OCI-LY3 (cell line): Measurements from ENCODE around the gene ANP32A.

Experiments
- H2AFZ ChIP-seq: fragments of 200-600, 300-600 bp; shearing (Covaris generic); 2 replicates; pipeline ENCODE4 v1.6.0; 2014; ENCODE audit warnings: antibody characterized with exemption, low read depth, low read length
- H3K27ac ChIP-seq: fragments of 200-600, 300-600 bp; sonication (generic); 2 replicates; pipeline ENCODE4 v1.5.1; 2014; ENCODE audit warnings: mild to moderate bottlenecking, low read length, moderate library complexity, mixed read lengths
- H3K27me3 ChIP-seq: fragments of 200-600, 300-600 bp; sonication (generic); 2 replicates; pipeline ENCODE4 v1.6.1; 2014; ENCODE audit warnings: low read depth, low read length, mixed read lengths
- H3K36me3 ChIP-seq: fragments of 200-600, 300-600 bp; sonication (generic); replicated peaks from 2 replicates; pipeline ENCODE3; 2014; ENCODE audit warnings: low read depth, low read length, mixed read lengths
- H3K4me1 ChIP-seq: fragments of 300-600, 200-600 bp; sonication (generic); 2 replicates; pipeline ENCODE4 v1.6.1; 2014; ENCODE audit warnings: low read length, mixed read lengths
- H3K4me2 ChIP-seq: fragments of 200-600, 300-600 bp; sonication (generic); 2 replicates; pipeline ENCODE4 v1.6.1; 2014; ENCODE audit warnings: low read length, mixed read lengths
- H3K4me3 ChIP-seq: fragments of 300-600, 200-600 bp; sonication (generic); 2 replicates; pipeline ENCODE4 v1.5.1; 2014; ENCODE audit warnings: antibody characterized with exemption, mild to moderate bottlenecking, low read length, moderate library complexity
- H3K79me2 ChIP-seq: fragments of 300-600, 200-600 bp; shearing (Covaris generic); 2 replicates; pipeline ENCODE4 v1.6.1; 2014; ENCODE audit warnings: mild to moderate bottlenecking, low read length, mixed read lengths
- H3K9ac ChIP-seq: fragments of 300-600, 200-600 bp; shearing (Covaris generic); 2 replicates; pipeline ENCODE4 v1.6.0; 2014; ENCODE audit warnings: mild to moderate bottlenecking, low read length, moderate library complexity
- H3K9me3 ChIP-seq: fragments of 200-600, 300-600 bp; shearing (Covaris generic); 2 replicates; pipeline ENCODE4 v1.6.1; 2014; ENCODE audit warnings: low read length, mixed read lengths; ENCODE audit not compliant: insufficient read depth
- H4K20me1 ChIP-seq: fragments of 200-600, 300-600 bp; sonication (generic); 2 replicates; pipeline ENCODE4 v1.6.1; 2016; ENCODE audit warnings: low read length, mixed read lengths; ENCODE audit not compliant: insufficient read depth
- CTCF ChIP-seq: fragments of 200-600, 300-600 bp; sonication (generic); IDR thresholded peaks from 2 replicates; pipeline ENCODE4 v1.5.1; 2014; ENCODE audit warnings: antibody characterized with exemption, low read length, low read depth
- EZH2phosphoT487 ChIP-seq: fragments of 200-600 bp; shearing (Covaris generic); IDR thresholded peaks from 2 replicates; pipeline ENCODE4 v1.6.1; 2018; ENCODE audit warnings: antibody characterized with exemption, mixed run types, low read depth

ANP32A gene

GRCh38 chr15:68789534-68790241 lies 31.0 kb downstream of the ANP32A start:
- H3K27ac ChIP-seq, result peak overlapping the region; percentile 92; the same call in 1 of the 2 replicates
- H3K9ac ChIP-seq, result no peak overlapping the region; the same call in 1 of the 2 replicates
- no peak overlapping the region for H3K4me2 ChIP-seq
- peaks cover 57% of the 10 kb centered on the region for H3K4me1 ChIP-seq
- H3K9me3 ChIP-seq, result no peaks in the 10 kb centered on the region
- peaks cover 97% of the 10 kb centered on the region for H4K20me1 ChIP-seq
- TF ChIP-seq CTCF, result no peak
- no peak for TF ChIP-seq EZH2phosphoT487
- peaks cover 68% of the 10 kb centered on the region for H3K36me3 ChIP-seq
- H3K79me2 ChIP-seq, result peaks cover 96% of the 10 kb centered on the region
- H3K27me3 ChIP-seq, result no peaks in the 10 kb centered on the region
- no peak overlapping the region for H2AFZ ChIP-seq
- no peak overlapping the region for H3K4me3 ChIP-seq

GRCh38 chr15:68789091-68789490 lies 31.6 kb downstream of the ANP32A start:
- Histone ChIP-seq H2AFZ (no peak overlapping the region), H3K9ac (no peak overlapping the region), H3K4me3 (no peak overlapping the region), H3K4me1 (peaks cover 52% of the 10 kb centered on the region), H3K27me3 (no peaks in the 10 kb centered on the region), H3K9me3 (no peaks in the 10 kb centered on the region), H3K27ac (peak overlapping the region; percentile 11; the same call in 1 of the 2 replicates), H4K20me1 (peaks cover 97% of the 10 kb centered on the region), H3K4me2 (no peak overlapping the region), H3K79me2 (peaks cover 94% of the 10 kb centered on the region), H3K36me3 (peaks cover 68% of the 10 kb centered on the region)
- TF ChIP-seq EZH2phosphoT487, result no peak
- no peak for TF ChIP-seq CTCF

- no peaks in the 10 kb centered on the region for H3K9me3 ChIP-seq
- H3K27me3 ChIP-seq, result no peaks in the 10 kb centered on the region
- no peak overlapping the region for H3K4me3 ChIP-seq
- TF ChIP-seq CTCF (no peak), EZH2phosphoT487 (no peak)
- no peak overlapping the region for H3K27ac ChIP-seq
- H3K4me1 ChIP-seq, result peaks cover 52% of the 10 kb centered on the region
- no peak overlapping the region for H3K9ac ChIP-seq
- H3K36me3 ChIP-seq, result peaks cover 72% of the 10 kb centered on the region
- H2AFZ ChIP-seq, result no peak overlapping the region
- H4K20me1 ChIP-seq, result peaks cover 97% of the 10 kb centered on the region
- H3K79me2 ChIP-seq, result peaks cover 92% of the 10 kb centered on the region
- H3K4me2 ChIP-seq, result no peak overlapping the region
These were observed 32.5 kb downstream of the ANP32A start for GRCh38 chr15:68788264-68788624.

GRCh38 chr15:68787609-68788263 lies 33.0 kb downstream of the ANP32A start:
- Histone ChIP-seq H3K9ac (no peak overlapping the region), H3K79me2 (peaks cover 92% of the 10 kb centered on the region), H3K4me1 (peaks cover 52% of the 10 kb centered on the region), H3K36me3 (peaks cover 72% of the 10 kb centered on the region), H3K9me3 (no peaks in the 10 kb centered on the region), H3K27me3 (no peaks in the 10 kb centered on the region), H3K4me2 (no peak overlapping the region), H3K4me3 (no peak overlapping the region), H2AFZ (no peak overlapping the region), H3K27ac (no peak overlapping the region), H4K20me1 (peaks cover 97% of the 10 kb centered on the region)
- TF ChIP-seq EZH2phosphoT487, result no peak
- no peak for TF ChIP-seq CTCF
